ENCODE data around the gene AGAP1.

AGAP1 gene

GRCh38 chr2:235492850-235493344 is 946 bp upstream of the AGAP1 start:
- no peak for DNase-seq

GRCh38 chr2:235493402-235493774 is 455 bp upstream of the AGAP1 start:
- DNase-seq, result no peak

- peak in 2 of 3 donors; percentile 2 to 9 for DNase-seq
These were observed 1.0 kb downstream of the AGAP1 start for GRCh38 chr2:235494716-235495372.

DNA sequence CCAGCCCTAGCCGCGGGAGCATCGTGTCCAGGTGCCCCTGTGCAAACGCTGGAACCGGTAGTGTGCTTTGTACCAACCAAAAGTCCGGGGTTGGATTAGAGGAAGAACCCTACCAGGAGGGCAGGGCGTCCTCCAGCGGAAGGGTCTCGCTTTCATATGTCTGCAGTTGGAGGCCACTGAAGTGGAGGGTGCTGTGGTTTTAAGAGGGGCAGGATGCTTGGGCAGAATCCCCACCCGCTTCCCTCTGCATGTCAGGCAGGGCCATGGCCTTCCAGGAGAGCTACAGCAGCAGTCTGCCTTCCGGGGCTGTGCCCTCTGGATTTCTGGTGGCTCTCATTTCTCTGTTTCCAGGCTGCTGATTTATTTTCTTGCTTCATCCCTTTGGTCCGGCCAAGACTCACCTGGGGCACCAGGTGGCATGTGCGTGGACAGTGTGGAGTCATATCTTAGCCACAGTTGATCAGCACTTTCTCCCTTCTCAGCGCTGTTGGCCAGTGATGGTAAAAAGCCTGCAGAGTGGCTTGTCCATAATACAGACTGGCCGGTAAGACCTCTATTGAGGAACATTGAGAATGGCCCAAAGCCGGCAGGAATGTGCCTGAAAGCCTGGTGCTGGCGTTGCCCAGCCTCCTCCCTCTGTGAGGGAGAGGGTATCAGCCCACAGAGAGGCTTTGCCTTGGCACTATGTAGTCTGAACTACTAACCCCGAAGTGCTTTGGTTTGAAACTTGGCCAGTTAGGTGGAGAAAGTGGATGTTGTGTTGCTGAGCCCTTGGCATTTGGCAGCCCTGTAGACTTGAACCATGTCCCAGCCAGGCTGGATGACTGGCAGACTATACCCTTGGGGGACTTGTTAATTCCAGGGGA is 1.8 kb downstream of the AGAP1 start:
- no peak for DNase-seq

- no peak for DNase-seq
These were observed 2.4 kb downstream of the AGAP1 start for GRCh38 chr2:235496239-235496621.

- no peak for DNase-seq
These were observed 3.3 kb downstream of the AGAP1 start for GRCh38 chr2:235497096-235497495.

DNA sequence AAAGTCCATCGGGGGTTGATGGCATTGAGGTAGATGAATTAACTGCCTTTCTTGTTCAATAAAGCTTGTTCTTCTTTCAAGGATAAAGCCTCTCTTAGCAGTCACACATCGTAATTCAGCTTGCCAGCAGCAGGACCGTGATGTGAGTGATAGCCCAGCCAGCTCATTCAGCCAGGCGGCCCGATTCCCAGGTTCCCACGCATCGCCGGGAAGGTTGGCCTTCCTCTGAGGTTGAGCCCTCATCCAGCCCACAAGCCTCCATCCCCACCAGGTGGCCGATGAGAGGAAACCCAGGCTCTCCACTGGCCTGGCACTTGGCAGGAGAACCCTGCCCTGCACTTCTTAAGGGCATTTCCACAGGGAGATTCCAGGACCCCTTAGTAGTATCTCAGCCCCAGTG is 4.7 kb downstream of the AGAP1 start:
- DNase-seq, result no peak

DNA sequence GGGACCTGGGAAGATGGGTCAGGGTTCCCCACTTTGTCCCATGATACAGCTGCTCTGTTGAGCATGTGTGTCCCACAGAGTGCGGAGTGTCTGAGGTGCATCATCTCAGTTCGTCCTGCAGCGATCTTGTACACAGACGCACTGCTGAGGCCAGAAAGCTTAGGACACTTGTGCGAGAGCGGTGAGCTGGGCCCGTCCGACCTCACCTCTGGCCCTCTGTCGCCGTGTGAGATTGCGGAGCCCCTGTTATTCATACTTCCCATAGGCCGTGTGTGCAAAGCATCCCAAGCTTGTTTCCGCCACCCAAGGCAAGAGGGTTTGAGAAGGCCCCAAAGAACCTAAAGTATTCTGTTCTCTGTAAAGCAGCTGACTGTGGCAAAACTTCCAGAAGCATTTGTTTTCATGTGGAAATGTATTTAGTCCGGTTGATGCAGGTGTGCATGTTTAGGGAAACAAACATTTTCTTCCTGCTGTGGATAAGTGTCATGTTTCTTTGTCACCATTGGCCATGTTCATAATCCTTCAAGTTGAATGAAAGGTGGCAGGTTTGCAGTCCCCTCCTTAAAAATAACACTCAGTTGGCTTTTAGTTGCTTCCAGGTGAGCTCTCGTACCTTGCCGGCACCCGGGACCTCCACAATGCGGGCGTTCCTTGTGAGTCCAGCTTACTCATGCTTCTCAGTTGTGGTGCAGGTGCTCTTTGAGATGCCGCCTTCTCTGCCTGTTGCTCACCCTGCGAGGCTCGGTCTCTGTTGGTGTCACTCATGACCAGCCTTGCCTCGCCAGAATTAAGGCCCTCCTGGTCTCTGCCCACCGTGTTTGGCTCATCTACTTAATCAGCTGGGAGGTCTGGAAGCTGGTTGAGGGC is 5.3 kb downstream of the AGAP1 start:
- no peak for DNase-seq

DNA sequence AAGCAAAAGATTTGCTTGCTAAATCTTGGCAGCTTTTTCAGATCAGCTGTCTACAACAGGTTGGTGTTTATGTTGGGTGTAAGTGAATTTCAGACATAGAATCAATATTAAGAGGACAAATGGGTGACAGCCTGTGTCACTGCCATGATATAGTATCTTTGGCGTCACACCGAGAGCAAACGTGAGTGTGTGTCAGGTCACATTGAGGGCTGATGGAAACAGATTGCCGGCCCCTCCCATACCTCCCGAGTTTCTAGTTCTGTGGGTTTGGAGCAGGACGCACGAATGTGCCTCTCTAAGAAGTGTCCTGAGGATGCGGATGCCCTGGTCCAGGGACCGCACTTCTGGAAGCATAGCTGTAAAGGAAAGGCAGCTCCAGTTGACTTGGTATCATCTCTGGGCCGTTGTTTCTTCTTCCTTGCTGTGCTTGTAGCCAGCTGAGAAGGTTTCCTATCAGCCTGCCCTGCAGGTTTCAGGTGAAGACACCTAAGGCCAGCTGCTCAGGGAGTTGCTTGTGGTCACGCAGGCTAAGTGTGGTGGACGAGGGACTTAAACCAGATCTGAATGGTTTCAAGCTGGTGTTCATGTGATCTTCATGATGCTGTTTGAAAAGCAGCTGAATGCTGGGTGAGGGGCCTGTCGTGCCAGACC is 6.4 kb downstream of the AGAP1 start:
- no peak for DNase-seq

- DNase-seq, result no peak
These were observed 7.2 kb downstream of the AGAP1 start for GRCh38 chr2:235500761-235501672.

- no peak for DNase-seq
These were observed 7.8 kb downstream of the AGAP1 start for GRCh38 chr2:235501673-235502031.

DNA sequence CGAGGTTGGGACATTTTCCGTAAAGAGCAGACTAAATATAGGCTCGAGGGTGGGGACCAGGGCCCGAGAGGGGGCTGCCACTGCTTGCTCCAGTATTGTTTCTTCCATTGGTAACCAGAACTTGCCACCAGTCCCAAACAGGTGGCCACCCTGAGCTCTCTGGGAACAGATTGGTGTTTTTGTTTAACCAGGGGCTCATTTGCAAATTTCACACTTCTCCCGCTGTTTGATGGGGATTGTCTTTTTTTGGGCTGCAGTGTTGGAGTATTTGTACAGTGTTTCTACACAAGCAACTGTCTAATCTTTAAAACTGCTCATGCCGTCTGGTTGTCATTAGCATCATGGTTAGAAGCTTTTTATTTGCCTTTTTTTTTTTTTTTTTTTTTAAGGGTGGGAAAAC is 8.5 kb downstream of the AGAP1 start:
- DNase-seq, result no peak

GRCh38 chr2:235504441-235505180 is 10.8 kb downstream of the AGAP1 start:
- no peak for DNase-seq

GRCh38 chr2:235505181-235505741 is 11.4 kb downstream of the AGAP1 start:
- DNase-seq, result no peak

DNA sequence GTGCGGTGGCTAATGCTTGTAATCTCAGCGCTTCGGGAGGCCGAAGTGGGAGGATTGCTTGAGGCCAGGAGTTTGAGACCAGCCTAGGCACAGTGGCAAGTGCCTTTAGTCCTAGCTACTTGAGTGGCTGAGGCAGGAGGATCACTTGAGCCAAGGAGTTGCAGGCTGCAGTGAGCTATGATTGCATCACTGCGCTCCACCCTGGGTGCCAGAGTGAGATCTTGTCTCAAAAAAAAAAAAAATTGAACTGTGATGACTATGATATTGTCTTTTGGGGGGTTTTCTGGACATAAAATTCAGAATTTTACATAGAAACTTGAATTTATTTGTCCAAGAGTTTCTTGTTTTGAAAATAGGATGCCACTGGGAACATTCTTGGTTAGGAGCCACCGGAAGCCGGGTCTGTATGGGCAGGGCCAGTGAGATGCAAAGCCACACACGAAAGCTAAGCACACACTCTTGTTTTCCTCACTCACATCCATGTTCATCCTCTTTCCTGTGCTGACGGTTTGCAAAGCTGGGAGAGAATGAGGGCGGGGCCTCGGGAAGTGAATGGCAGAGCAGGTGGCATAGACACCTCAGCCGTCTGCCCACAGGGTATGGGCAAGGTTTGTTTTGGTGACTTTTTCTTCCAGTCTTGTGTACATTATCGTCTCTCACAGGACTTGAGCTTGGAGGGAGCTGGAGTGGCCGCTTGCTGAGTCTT is 12.6 kb downstream of the AGAP1 start:
- DNase-seq, result no peak

DNA sequence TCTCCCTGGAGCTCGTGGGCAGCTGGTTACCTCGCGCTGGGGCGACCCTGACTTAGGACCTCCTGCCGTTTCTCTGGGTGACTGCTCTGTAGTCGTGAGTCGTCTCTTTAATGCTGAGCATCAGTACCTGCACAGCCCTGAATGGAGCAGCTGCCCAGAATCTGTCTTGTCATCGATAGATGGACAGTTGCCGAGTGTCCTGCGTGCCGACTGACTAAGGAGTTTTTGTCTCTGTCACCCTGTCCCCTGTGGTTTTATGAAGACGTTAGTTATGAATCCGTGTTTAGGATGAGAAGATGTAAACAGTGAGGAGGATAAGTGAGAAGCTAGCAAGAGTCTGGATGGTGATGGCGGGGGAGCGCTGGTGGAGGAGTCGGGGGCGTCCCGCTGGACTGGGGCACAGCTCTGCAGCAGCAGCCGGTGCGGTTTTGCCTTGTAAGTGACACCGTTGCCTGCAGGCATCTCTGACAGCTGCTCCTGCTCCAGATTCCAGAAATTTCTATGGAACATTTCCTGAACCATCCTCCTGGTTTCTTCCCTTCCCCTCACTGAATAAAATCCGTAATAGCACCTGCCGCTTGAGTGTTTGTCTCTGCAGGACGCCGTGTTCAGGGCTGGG is 13.3 kb downstream of the AGAP1 start:
- DNase-seq, result no peak

DNA sequence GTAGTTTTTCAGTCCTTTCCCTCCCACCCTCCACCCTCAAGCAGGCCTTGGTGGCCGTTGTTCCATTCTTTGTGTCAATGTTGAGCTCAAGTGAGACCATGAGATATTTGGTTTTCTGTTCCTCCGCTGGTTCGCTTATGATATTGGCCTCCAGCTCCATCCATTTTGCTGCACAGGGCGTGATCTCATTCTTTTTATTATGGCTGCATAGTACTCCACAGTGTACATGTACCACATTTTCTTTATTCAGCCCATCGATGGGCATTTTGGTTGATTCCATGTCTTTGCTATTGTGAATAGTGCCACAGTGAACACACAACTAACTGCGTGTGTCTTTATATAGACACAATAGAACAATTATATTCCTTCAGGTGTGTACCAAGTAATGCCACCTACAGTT is 14.1 kb downstream of the AGAP1 start:
- no peak for DNase-seq

DNA sequence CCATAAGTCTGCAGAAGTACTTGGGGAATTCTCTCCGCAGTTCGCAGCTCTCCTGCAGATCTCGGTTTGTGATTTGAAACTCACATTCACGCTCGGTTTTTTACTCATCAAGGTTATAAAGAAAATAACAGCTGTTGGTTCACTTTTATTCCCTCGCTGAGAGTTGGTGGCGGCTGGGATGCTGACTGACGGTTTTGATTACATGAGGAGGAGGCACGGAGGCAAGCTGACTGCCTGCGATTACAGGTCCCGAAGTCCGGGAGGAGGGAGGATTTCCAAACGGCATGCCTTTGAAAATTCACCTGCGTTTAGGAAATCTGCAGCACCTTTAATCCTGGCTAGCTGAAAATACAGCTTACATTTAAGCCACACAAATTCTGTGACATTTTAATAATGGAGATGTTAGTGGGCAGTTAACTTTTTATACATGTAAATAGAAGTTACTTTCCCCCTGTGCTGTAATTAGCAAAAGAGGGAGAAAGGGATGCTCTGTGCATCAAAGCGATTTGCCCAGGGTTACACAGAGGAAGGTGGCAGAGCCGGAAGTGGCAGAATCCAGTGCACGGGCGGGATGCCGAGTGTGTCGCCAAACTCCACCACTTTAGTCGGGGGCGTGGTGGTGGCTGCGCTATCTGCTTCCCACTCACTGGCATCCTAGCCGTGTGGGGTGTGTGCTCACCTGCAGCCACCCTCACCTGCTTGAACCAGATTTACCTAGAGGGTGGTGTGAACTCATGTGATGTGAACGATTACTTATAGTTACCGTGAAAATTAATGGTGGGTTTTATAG is 14.7 kb downstream of the AGAP1 start:
- no peak for DNase-seq

- no peak for DNase-seq
These were observed 16.5 kb downstream of the AGAP1 start for GRCh38 chr2:235510318-235510717.
